HepG2 (cell line): ENCODE measurements around the gene FAM174C. TPM values are rescaled to one million over a fixed set of nuclear protein-coding genes. Genes with fewer than 3 reads are reported as not detected.
A peak's percentile ranks its signal among the peaks of the same experiment; 100 is the strongest.

Experiments
- BCL6 ChIP-seq: IDR thresholded peaks from 2 replicates; pipeline ENCODE4 v1.6.1; 2016; ENCODE audit warnings: missing genetic modification reagents, missing compliant biosample characterization
- BHLHE40 ChIP-seq: IDR thresholded peaks from 2 replicates; pipeline ENCODE4 v1.6.1; 2011; ENCODE audit warnings: low read length, improper control_type of control experiment
- KAT8 ChIP-seq: IDR thresholded peaks from 2 replicates; pipeline ENCODE4 v1.6.1; 2016; ENCODE audit warnings: missing genetic modification reagents, missing compliant biosample characterization
- MTF2 ChIP-seq: sonication (generic); formaldehyde crosslinking; IDR thresholded peaks from 2 replicates; pipeline ENCODE4 v1.5.0; 2020; ENCODE audit warnings: missing genetic modification reagents, borderline replicate concordance
- MXD4 ChIP-seq: IDR thresholded peaks from 2 replicates; pipeline ENCODE4 v1.6.1; 2016; ENCODE audit warnings: mild to moderate bottlenecking, missing biosample characterization, missing genetic modification reagents
- NAIF1 ChIP-seq: sonication (generic); formaldehyde crosslinking; IDR thresholded peaks from 2 replicates; pipeline ENCODE4 v1.5.0; 2020; ENCODE audit warnings: mild to moderate bottlenecking, missing genetic modification reagents, borderline replicate concordance
- NR2F1 ChIP-seq, 2 experiments: fragments of 450-650 bp in 1 of 2; formaldehyde crosslinking in 1 of 2; IDR thresholded peaks; 2 replicates each; pipeline versions ENCODE4 v1.5.0 to v1.6.1; 2016 to 2020; ENCODE audit warnings: mild to moderate bottlenecking in 1 of 2, missing compliant biosample characterization in 1 of 2, missing genetic modification reagents in 1 of 2, moderate library complexity in 1 of 2
- PHF21A ChIP-seq: sonication (generic); formaldehyde crosslinking; IDR thresholded peaks from 2 replicates; pipeline ENCODE4 v1.5.0; 2020; ENCODE audit warnings: mild to moderate bottlenecking, missing genetic modification reagents
- PHF8 ChIP-seq: sonication (generic); formaldehyde crosslinking; IDR thresholded peaks from 2 replicates; pipeline ENCODE4 v1.5.0; 2020; ENCODE audit warnings: missing genetic modification reagents
- RBFOX2 ChIP-seq: fragments of 200-400 bp; formaldehyde crosslinking; IDR thresholded peaks from 2 replicates; pipeline ENCODE4 v1.6.1; 2017; ENCODE audit warnings: low read depth, mild to moderate bottlenecking, low read length
- RCOR2 ChIP-seq: IDR thresholded peaks from 2 replicates; pipeline ENCODE4 v1.6.1; 2016; ENCODE audit warnings: missing biosample characterization, missing genetic modification reagents
- RFXANK ChIP-seq: IDR thresholded peaks from 2 replicates; pipeline ENCODE4 v1.6.1; 2016
- SAFB2 ChIP-seq: sonication (generic); formaldehyde crosslinking; IDR thresholded peaks from 2 replicates; pipeline ENCODE4 v1.5.1; 2020; ENCODE audit warnings: missing genetic modification reagents, low read depth, mild to moderate bottlenecking, borderline replicate concordance
- ZNF468 ChIP-seq: sonication (generic); formaldehyde crosslinking; IDR thresholded peaks from 2 replicates; pipeline ENCODE4 v1.8.0; 2022; ENCODE audit warnings: mild to moderate bottlenecking, moderate library complexity, missing genetic modification reagents
- polyA plus RNA-seq, 8 experiments: library from polyadenylated mRNA; depleted of rRNA in 3 of 8; stranded (reverse) in 7 of 8; unstranded in 1 of 8; fragments of >200 nt; fragmentation: Illumina TruSeq in 4 of 8; extraction: Trizol in 4 of 8; gene quantifications; 2 replicates each; pipeline versions ENCODE4 v1.2.1 to v1.2.3, GENCODE V29; 2011 to 2016; ENCODE audit warnings: low read depth in 4 of 8, missing spikeins in 1 of 8, mixed read lengths in 1 of 8; ENCODE audit not compliant: insufficient read depth in 1 of 8
- total RNA-seq, 5 experiments: library from RNA; depleted of rRNA; stranded (reverse); fragments of >200 nt; fragmentation: Illumina TruSeq; extraction: Trizol; gene quantifications; 2 replicates each; pipeline ENCODE4 v1.2.3, GENCODE V29; 2016; ENCODE audit warnings: low read depth in 1 of 5
- TF ChIP-seq, protein P1 (sequence below): sonication (generic); formaldehyde crosslinking; IDR thresholded peaks from 2 replicates; pipeline ENCODE4 v1.5.1; 2020; ENCODE audit warnings: mild to moderate bottlenecking, missing genetic modification reagents, borderline replicate concordance
- TF ChIP-seq, protein P2 (sequence below), 2 experiments: sonication (generic) in 1 of 2; formaldehyde crosslinking in 1 of 2; IDR thresholded peaks; 2 replicates each; pipeline versions ENCODE4 v1.6.1 to v1.9.0; 2014 to 2022; ENCODE audit warnings: antibody characterized with exemption in 1 of 2, borderline replicate concordance in 1 of 2, inconsistent platforms in 1 of 2, low read depth in 1 of 2, missing genetic modification reagents in 1 of 2
- TF ChIP-seq, protein P3 (sequence below): IDR thresholded peaks from 2 replicates; pipeline ENCODE4 v1.6.1; 2016; ENCODE audit warnings: mild to moderate bottlenecking, missing biosample characterization, missing genetic modification reagents

FAM174C gene
- total and polyA plus RNA-seq, 2 of the 13 experiments (the other 11 are each of a cell fraction or from before 2014, with no cell fraction given) = 19.5 to 31.3 TPM

DNA sequence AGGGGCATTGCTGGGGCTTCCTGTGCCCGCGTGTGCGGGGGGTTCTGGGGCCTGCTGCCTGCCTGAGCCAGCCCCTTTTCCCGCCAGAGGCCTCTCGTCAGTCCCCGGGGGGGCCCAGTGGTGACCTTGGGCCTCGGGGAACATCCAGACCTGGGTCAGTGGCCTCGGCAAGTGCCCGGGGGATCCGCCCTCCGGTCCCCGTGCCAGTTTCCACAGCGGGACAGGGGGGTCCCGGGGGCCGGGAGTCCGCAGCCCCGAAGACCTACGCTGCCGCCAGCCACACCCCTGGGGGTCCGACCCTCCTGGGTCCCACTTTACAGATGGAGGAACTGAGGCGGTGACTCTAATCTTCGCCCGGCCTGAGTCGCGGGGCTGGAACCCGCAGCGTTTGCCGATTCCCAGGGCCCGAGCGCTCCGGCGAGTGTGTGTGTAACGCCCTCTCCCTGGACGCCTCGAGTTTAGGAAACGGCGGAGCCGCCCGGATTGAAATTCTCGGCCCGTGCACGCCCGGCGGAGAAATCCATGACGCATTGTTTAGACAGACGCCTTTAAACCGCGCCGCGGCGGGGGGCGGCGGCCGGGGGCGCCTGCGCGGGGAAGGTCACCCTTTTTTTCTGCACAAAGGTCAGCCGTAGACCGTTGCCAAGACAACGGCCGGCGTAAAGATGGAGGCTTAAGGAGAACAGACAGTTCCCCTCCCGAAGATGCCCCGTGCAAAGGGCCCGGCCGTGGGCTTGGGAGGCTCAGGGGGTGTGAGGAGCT lies 49.7 kb downstream of the FAM174C start (continued):
- TF ChIP-seq, protein P1, sequence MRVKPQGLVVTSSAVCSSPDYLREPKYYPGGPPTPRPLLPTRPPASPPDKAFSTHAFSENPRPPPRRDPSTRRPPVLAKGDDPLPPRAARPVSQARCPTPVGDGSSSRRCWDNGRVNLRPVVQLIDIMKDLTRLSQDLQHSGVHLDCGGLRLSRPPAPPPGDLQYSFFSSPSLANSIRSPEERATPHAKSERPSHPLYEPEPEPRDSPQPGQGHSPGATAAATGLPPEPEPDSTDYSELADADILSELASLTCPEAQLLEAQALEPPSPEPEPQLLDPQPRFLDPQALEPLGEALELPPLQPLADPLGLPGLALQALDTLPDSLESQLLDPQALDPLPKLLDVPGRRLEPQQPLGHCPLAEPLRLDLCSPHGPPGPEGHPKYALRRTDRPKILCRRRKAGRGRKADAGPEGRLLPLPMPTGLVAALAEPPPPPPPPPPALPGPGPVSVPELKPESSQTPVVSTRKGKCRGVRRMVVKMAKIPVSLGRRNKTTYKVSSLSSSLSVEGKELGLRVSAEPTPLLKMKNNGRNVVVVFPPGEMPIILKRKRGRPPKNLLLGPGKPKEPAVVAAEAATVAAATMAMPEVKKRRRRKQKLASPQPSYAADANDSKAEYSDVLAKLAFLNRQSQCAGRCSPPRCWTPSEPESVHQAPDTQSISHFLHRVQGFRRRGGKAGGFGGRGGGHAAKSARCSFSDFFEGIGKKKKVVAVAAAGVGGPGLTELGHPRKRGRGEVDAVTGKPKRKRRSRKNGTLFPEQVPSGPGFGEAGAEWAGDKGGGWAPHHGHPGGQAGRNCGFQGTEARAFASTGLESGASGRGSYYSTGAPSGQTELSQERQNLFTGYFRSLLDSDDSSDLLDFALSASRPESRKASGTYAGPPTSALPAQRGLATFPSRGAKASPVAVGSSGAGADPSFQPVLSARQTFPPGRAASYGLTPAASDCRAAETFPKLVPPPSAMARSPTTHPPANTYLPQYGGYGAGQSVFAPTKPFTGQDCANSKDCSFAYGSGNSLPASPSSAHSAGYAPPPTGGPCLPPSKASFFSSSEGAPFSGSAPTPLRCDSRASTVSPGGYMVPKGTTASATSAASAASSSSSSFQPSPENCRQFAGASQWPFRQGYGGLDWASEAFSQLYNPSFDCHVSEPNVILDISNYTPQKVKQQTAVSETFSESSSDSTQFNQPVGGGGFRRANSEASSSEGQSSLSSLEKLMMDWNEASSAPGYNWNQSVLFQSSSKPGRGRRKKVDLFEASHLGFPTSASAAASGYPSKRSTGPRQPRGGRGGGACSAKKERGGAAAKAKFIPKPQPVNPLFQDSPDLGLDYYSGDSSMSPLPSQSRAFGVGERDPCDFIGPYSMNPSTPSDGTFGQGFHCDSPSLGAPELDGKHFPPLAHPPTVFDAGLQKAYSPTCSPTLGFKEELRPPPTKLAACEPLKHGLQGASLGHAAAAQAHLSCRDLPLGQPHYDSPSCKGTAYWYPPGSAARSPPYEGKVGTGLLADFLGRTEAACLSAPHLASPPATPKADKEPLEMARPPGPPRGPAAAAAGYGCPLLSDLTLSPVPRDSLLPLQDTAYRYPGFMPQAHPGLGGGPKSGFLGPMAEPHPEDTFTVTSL = peak; percentile 43; the same call in 1 of the 2 replicates
- TF ChIP-seq PHF8 (CRISPR knock-in tag) (peak; percentile 47; the same call in 1 of the 2 replicates), RBFOX2 (peak; percentile 76), NR2F1 (CRISPR knock-in tag; IDR thresholded peaks at IDR 0.05) (peak; percentile 76 to 82; a peak in 3 of 4 replicates), RFXANK (CRISPR knock-in tag) (no peak), SAFB2 (CRISPR knock-in tag) (0 out of 2 replicates have a peak, but pooled peaks have one; percentile 65), PHF21A (CRISPR knock-in tag) (peak; percentile 70), MTF2 (CRISPR knock-in tag) (0 out of 2 replicates have a peak, but pooled peaks have one; percentile 38), NAIF1 (CRISPR knock-in tag) (peak; percentile 72; the same call in 1 of the 2 replicates), MXD4 (CRISPR knock-in tag) (peak; percentile 35; the same call in 1 of the 2 replicates), KAT8 (peak; percentile 78), ZNF468 (CRISPR knock-in tag) (no peak), BCL6 (CRISPR knock-in tag) (peak; percentile 7; the same call in 1 of the 2 replicates), BHLHE40 (peak; percentile 78), RCOR2 (CRISPR knock-in tag) (0 out of 2 replicates have a peak, but pooled peaks have one; percentile 15)
- TF ChIP-seq, protein P2, sequence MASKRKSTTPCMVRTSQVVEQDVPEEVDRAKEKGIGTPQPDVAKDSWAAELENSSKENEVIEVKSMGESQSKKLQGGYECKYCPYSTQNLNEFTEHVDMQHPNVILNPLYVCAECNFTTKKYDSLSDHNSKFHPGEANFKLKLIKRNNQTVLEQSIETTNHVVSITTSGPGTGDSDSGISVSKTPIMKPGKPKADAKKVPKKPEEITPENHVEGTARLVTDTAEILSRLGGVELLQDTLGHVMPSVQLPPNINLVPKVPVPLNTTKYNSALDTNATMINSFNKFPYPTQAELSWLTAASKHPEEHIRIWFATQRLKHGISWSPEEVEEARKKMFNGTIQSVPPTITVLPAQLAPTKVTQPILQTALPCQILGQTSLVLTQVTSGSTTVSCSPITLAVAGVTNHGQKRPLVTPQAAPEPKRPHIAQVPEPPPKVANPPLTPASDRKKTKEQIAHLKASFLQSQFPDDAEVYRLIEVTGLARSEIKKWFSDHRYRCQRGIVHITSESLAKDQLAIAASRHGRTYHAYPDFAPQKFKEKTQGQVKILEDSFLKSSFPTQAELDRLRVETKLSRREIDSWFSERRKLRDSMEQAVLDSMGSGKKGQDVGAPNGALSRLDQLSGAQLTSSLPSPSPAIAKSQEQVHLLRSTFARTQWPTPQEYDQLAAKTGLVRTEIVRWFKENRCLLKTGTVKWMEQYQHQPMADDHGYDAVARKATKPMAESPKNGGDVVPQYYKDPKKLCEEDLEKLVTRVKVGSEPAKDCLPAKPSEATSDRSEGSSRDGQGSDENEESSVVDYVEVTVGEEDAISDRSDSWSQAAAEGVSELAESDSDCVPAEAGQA (IDR thresholded peaks at IDR 0.05; ENCODE audit: low read depth) = 0 out of 2 replicates have a peak, but pooled peaks have one; percentile 26
- TF ChIP-seq, protein P2 (CRISPR knock-in tag; IDR thresholded peaks at IDR 0.05; ENCODE audit: borderline replicate concordance) = peak; percentile 61; the same call in 1 of the 2 replicates
- TF ChIP-seq, protein P3, sequence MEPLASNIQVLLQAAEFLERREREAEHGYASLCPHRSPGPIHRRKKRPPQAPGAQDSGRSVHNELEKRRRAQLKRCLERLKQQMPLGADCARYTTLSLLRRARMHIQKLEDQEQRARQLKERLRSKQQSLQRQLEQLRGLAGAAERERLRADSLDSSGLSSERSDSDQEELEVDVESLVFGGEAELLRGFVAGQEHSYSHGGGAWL (CRISPR knock-in tag) = peak; percentile 56; the same call in 1 of the 2 replicates
